K562 (cell line): Measurements from ENCODE around the gene SARS1. TPM values are rescaled to one million over a fixed set of nuclear protein-coding genes. Genes with fewer than 3 reads are reported as not detected.

Experiments used
- CBX5 ChIP-seq: IDR thresholded peaks from 2 replicates; pipeline ENCODE4 v1.6.1; 2014; ENCODE audit warnings: low read depth, borderline replicate concordance
- CCAR2 ChIP-seq: fragments of 200-400 bp; formaldehyde crosslinking; IDR thresholded peaks from 2 replicates; pipeline ENCODE4 v1.6.1; 2017; ENCODE audit warnings: mild to moderate bottlenecking, low read depth, low read length
- DIDO1 ChIP-seq: fragments of 450-650 bp; IDR thresholded peaks from 2 replicates; pipeline ENCODE4 v1.6.1; 2016; ENCODE audit warnings: low read depth, missing biosample characterization, missing genetic modification characterization
- HDAC3 ChIP-seq: fragments of 450-650 bp; IDR thresholded peaks from 2 replicates; pipeline ENCODE4 v1.6.1; 2018; ENCODE audit warnings: borderline replicate concordance, mild to moderate bottlenecking, moderate library complexity; ENCODE audit not compliant: partially characterized antibody
- HMGN3 ChIP-seq: IDR thresholded peaks from 2 replicates; pipeline ENCODE4 v1.6.1; 2011; ENCODE audit warnings: borderline replicate concordance, low read depth, mild to moderate bottlenecking, mixed read lengths, low read length; ENCODE audit not compliant: insufficient read length; ENCODE audit errors: extremely low read depth
- KAT2B ChIP-seq: IDR thresholded peaks from one replicate; pipeline ENCODE4 v1.6.1; 2012; ENCODE audit warnings: low read depth, mild to moderate bottlenecking, control low read depth, inconsistent platforms, low read length, moderate library complexity
- KDM4B ChIP-seq, 2 experiments: fragments of 450-650 bp in 1 of 2; sonication (generic) in 1 of 2; IDR thresholded peaks; 2 replicates each; pipeline ENCODE4 v1.6.1; 2016 to 2017; ENCODE audit warnings: borderline replicate concordance in 2 of 2, antibody characterized with exemption in 1 of 2, low read depth in 1 of 2, mild to moderate bottlenecking in 1 of 2
- MAFG ChIP-seq: fragments of 450-650 bp; conservative IDR thresholded peaks from 2 replicates; pipeline ENCODE4 v1.6.1; 2016; ENCODE audit warnings: missing genetic modification characterization, missing compliant biosample characterization
- MEF2D ChIP-seq: conservative IDR thresholded peaks from 2 replicates; pipeline ENCODE4 v1.6.1; 2016; ENCODE audit warnings: low read depth, missing genetic modification characterization, missing compliant biosample characterization
- MXI1 ChIP-seq: IDR thresholded peaks from 2 replicates; pipeline ENCODE4 v1.6.1; 2011; ENCODE audit warnings: low read depth, mild to moderate bottlenecking, improper control_type of control experiment, low read length
- PHF21A ChIP-seq: fragments of 450-650 bp; IDR thresholded peaks from 2 replicates; pipeline ENCODE4 v1.6.1; 2017; ENCODE audit warnings: low read depth, borderline replicate concordance
- SAFB2 ChIP-seq: fragments of 200-400 bp; formaldehyde crosslinking; IDR thresholded peaks from 2 replicates; pipeline ENCODE4 v1.6.1; 2018; ENCODE audit warnings: borderline replicate concordance, low read length, low read depth, moderate library complexity; ENCODE audit not compliant: severe bottlenecking
- SETDB1 ChIP-seq: IDR thresholded peaks from one replicate; pipeline ENCODE4 v1.6.1; 2012; ENCODE audit warnings: low read length, control low read depth, inconsistent platforms
- TRIM28 ChIP-seq: fragments of 450-650 bp; IDR thresholded peaks from 2 replicates; pipeline ENCODE4 v1.6.1; 2017
- TSC22D4 ChIP-seq: fragments of 450-650 bp; IDR thresholded peaks from 2 replicates; pipeline ENCODE4 v1.6.1; 2016; ENCODE audit warnings: missing genetic modification characterization, missing biosample characterization, control low read depth
- U2AF1 ChIP-seq: fragments of 200-400 bp; formaldehyde crosslinking; optimal IDR thresholded peaks from 2 replicates; pipeline ENCODE3; 2017; ENCODE audit warnings: mild to moderate bottlenecking, low read depth, low read length, moderate library complexity
- ZBTB1 ChIP-seq: sonication (generic); formaldehyde crosslinking; IDR thresholded peaks from 2 replicates; pipeline ENCODE4 v1.8.1; 2023; ENCODE audit warnings: missing genetic modification reagents, low read depth, mild to moderate bottlenecking, borderline replicate concordance
- ZNF140 ChIP-seq: fragments of 250-450 bp; sonication (Bioruptor Pico); IDR thresholded peaks from 2 replicates; pipeline ENCODE4 v1.8.0; 2021; ENCODE audit warnings: moderate library complexity, mild to moderate bottlenecking, inconsistent platforms
- ZNF143 ChIP-seq: sonication (generic); formaldehyde crosslinking; IDR thresholded peaks from 2 replicates; pipeline ENCODE4 v1.9.0; 2022; ENCODE audit warnings: mild to moderate bottlenecking, missing genetic modification reagents
- ZNF184 ChIP-seq: sonication (generic); formaldehyde crosslinking; IDR thresholded peaks from 2 replicates; pipeline ENCODE4 v1.5.0; 2020; ENCODE audit warnings: missing genetic modification reagents
- polyA plus RNA-seq, 8 experiments: library from polyadenylated mRNA; depleted of rRNA in 4 of 8; stranded (reverse) in 5 of 8; unstranded in 3 of 8; fragments of >200 nt; fragmentation: Nextera tagmentation in 2 of 8; fragmentation: Illumina TruSeq in 1 of 8; extraction: Ambion mirVana in 2 of 8; extraction: Trizol in 1 of 8; gene quantifications; 2 replicates each; pipeline versions ENCODE4 v1.2.1 to v1.2.3, GENCODE V29; 2011 to 2014; ENCODE audit warnings: inconsistent platforms in 1 of 8, missing spikeins in 1 of 8
- total RNA-seq, 7 experiments: library from RNA; depleted of rRNA in 6 of 7; stranded (reverse); fragments of >200 nt in 6 of 7; fragmentation: Illumina TruSeq in 2 of 7; extraction: Trizol in 2 of 7; gene quantifications; 2 replicates each; pipeline versions ENCODE4 v1.2.1 to v1.2.3, GENCODE V29; 2011 to 2021; ENCODE audit warnings: low replicate concordance in 1 of 7
- TF ChIP-seq, protein P1 (sequence below): fragments of 250-450 bp; sonication (Bioruptor Pico); IDR thresholded peaks from 2 replicates; pipeline ENCODE4 v1.4.0; 2020; ENCODE audit warnings: mild to moderate bottlenecking, moderate library complexity, borderline replicate concordance
- TF ChIP-seq, protein P2 (sequence below): fragments of 450-650 bp; formaldehyde crosslinking; IDR thresholded peaks from 2 replicates; pipeline ENCODE4 v1.4.0; 2022; ENCODE audit warnings: missing genetic modification characterization
- TF ChIP-seq, protein P3 (sequence below): sonication (generic); formaldehyde crosslinking; IDR thresholded peaks from 2 replicates; pipeline ENCODE4 v1.8.0; 2023; ENCODE audit warnings: mild to moderate bottlenecking, missing genetic modification reagents

SARS1 gene
- total and polyA plus RNA-seq, 9 of the 15 experiments (the other 6 are each of a cell fraction or from before 2014, with no cell fraction given), result 221 to 623 (median 254) TPM

DNA sequence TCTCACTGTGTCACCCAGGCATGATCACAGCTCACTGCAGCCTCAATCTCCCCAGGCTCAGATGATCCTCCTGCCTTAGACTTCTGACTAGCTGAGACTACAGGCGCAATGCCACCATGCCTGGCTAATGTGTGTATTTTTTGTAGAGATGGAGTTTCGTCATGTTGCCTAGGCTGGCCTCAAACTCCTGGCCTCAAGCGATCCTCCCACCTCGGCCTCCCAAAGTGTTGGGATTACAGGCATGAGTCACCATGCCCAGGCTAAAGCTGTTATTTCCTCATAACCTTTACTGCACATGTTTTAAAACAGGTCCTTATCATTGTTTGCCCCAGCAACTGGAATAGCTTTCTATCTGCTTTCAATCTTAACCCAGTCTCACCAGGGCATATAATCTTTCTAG, 2.9 kb downstream of the SARS1 start (continued):
- no peak for TF ChIP-seq MAFG (tag)
- TF ChIP-seq SAFB2, result no peak
- TF ChIP-seq, protein P1, sequence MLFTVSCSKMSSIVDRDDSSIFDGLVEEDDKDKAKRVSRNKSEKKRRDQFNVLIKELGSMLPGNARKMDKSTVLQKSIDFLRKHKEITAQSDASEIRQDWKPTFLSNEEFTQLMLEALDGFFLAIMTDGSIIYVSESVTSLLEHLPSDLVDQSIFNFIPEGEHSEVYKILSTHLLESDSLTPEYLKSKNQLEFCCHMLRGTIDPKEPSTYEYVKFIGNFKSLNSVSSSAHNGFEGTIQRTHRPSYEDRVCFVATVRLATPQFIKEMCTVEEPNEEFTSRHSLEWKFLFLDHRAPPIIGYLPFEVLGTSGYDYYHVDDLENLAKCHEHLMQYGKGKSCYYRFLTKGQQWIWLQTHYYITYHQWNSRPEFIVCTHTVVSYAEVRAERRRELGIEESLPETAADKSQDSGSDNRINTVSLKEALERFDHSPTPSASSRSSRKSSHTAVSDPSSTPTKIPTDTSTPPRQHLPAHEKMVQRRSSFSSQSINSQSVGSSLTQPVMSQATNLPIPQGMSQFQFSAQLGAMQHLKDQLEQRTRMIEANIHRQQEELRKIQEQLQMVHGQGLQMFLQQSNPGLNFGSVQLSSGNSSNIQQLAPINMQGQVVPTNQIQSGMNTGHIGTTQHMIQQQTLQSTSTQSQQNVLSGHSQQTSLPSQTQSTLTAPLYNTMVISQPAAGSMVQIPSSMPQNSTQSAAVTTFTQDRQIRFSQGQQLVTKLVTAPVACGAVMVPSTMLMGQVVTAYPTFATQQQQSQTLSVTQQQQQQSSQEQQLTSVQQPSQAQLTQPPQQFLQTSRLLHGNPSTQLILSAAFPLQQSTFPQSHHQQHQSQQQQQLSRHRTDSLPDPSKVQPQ (CRISPR knock-in tag), result no peak
- TF ChIP-seq KDM4B (IDR thresholded peaks at IDR 0.05; ENCODE audit: borderline replicate concordance in 2 of 2, low read depth in 1 of 2), result no peak
- no peak for TF ChIP-seq PHF21A
- TF ChIP-seq TSC22D4 (tag), result no peak
- TF ChIP-seq SETDB1, result no peak
- TF ChIP-seq ZNF184, result no peak
- TF ChIP-seq MXI1, result no peak
- TF ChIP-seq CCAR2, result no peak
- no peak for TF ChIP-seq MEF2D (tag)
- TF ChIP-seq ZBTB1 (CRISPR knock-in tag), result no peak
- TF ChIP-seq HMGN3, result no peak
- TF ChIP-seq, protein P2, sequence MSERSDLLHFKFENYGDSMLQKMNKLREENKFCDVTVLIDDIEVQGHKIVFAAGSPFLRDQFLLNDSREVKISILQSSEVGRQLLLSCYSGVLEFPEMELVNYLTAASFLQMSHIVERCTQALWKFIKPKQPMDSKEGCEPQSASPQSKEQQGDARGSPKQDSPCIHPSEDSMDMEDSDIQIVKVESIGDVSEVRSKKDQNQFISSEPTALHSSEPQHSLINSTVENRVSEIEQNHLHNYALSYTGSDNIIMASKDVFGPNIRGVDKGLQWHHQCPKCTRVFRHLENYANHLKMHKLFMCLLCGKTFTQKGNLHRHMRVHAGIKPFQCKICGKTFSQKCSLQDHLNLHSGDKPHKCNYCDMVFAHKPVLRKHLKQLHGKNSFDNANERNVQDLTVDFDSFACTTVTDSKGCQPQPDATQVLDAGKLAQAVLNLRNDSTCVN, result no peak
- no peak for TF ChIP-seq HDAC3
- TF ChIP-seq, protein P3, sequence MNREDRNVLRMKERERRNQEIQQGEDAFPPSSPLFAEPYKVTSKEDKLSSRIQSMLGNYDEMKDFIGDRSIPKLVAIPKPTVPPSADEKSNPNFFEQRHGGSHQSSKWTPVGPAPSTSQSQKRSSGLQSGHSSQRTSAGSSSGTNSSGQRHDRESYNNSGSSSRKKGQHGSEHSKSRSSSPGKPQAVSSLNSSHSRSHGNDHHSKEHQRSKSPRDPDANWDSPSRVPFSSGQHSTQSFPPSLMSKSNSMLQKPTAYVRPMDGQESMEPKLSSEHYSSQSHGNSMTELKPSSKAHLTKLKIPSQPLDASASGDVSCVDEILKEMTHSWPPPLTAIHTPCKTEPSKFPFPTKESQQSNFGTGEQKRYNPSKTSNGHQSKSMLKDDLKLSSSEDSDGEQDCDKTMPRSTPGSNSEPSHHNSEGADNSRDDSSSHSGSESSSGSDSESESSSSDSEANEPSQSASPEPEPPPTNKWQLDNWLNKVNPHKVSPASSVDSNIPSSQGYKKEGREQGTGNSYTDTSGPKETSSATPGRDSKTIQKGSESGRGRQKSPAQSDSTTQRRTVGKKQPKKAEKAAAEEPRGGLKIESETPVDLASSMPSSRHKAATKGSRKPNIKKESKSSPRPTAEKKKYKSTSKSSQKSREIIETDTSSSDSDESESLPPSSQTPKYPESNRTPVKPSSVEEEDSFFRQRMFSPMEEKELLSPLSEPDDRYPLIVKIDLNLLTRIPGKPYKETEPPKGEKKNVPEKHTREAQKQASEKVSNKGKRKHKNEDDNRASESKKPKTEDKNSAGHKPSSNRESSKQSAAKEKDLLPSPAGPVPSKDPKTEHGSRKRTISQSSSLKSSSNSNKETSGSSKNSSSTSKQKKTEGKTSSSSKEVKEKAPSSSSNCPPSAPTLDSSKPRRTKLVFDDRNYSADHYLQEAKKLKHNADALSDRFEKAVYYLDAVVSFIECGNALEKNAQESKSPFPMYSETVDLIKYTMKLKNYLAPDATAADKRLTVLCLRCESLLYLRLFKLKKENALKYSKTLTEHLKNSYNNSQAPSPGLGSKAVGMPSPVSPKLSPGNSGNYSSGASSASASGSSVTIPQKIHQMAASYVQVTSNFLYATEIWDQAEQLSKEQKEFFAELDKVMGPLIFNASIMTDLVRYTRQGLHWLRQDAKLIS, result no peak
- 0 out of 2 replicates have a peak, but pooled peaks have one; percentile 25 for TF ChIP-seq TRIM28
- no peak for TF ChIP-seq ZNF140 (CRISPR knock-in tag)
- no peak for TF ChIP-seq KAT2B
- no peak for TF ChIP-seq DIDO1 (tag)
- TF ChIP-seq U2AF1, result no peak
- TF ChIP-seq CBX5, result no peak
- no peak for TF ChIP-seq ZNF143 (CRISPR knock-in tag)
